IPS-15b (cell line): Measurements from ENCODE around the gene OR5B3.

Experiments used
- H3K27me3 ChIP-seq: one replicate; pipeline ENCODE4 v1.6.1; 2013; ENCODE audit warnings: low read length; ENCODE audit not compliant: control insufficient read depth, insufficient read depth
- H3K36me3 ChIP-seq: one replicate; pipeline ENCODE4 v1.6.1; 2013; ENCODE audit warnings: low read length; ENCODE audit not compliant: control insufficient read depth, insufficient read depth
- H3K4me1 ChIP-seq: one replicate; pipeline ENCODE4 v1.6.1; 2013; ENCODE audit warnings: mild to moderate bottlenecking, low read length; ENCODE audit not compliant: control insufficient read depth, insufficient read depth
- H3K4me3 ChIP-seq: one replicate; pipeline ENCODE4 v1.5.1; 2013; ENCODE audit warnings: low read depth, low read length
- H3K9ac ChIP-seq: one replicate; pipeline ENCODE4 v1.6.1; 2013; ENCODE audit warnings: low read depth, mild to moderate bottlenecking, low read length
- H3K9me3 ChIP-seq: one replicate; pipeline ENCODE4 v1.6.1; 2013; ENCODE audit warnings: mild to moderate bottlenecking, low read length; ENCODE audit not compliant: control insufficient read depth, insufficient read depth

The OR5B3 gene

GRCh38 chr11:58394195-58394594 is 12.5 kb downstream of the OR5B3 start:
- H3K4me1 ChIP-seq: no peaks in the 10 kb centered on the region

GRCh38 chr11:58392746-58393145 is 13.9 kb downstream of the OR5B3 start:
- no peaks in the 10 kb centered on the region for H3K9me3 ChIP-seq
- H3K4me3 ChIP-seq: no peak overlapping the region

More at GRCh38 chr11:58394195-58394594, 12.5 kb downstream of the OR5B3 start:
- Histone ChIP-seq H3K4me3 (no peak overlapping the region), H3K9me3 (no peaks in the 10 kb centered on the region), H3K36me3 (no peaks in the 10 kb centered on the region), H3K9ac (no peak overlapping the region), H3K27me3 (no peaks in the 10 kb centered on the region)

GRCh38 chr11:58391879-58392278 is 14.8 kb downstream of the OR5B3 start:
- Histone ChIP-seq H3K27me3 (no peaks in the 10 kb centered on the region), H3K36me3 (no peaks in the 10 kb centered on the region), H3K9me3 (no peaks in the 10 kb centered on the region), H3K4me1 (no peaks in the 10 kb centered on the region), H3K9ac (no peak overlapping the region), H3K4me3 (no peak overlapping the region)

More at GRCh38 chr11:58392746-58393145, 13.9 kb downstream of the OR5B3 start:
- no peak overlapping the region for H3K9ac ChIP-seq
- no peaks in the 10 kb centered on the region for H3K36me3 ChIP-seq
- H3K27me3 ChIP-seq: no peaks in the 10 kb centered on the region
- H3K4me1 ChIP-seq: no peaks in the 10 kb centered on the region

GRCh38 chr11:58390551-58391063 is 16.1 kb downstream of the OR5B3 start:
- Histone ChIP-seq H3K4me1 (no peaks in the 10 kb centered on the region), H3K27me3 (no peaks in the 10 kb centered on the region), H3K4me3 (no peak overlapping the region)

GRCh38 chr11:58358969-58359368 is 47.7 kb downstream of the OR5B3 start, which contains the start of gene OR5B17:
Gene OR5B17, minus strand, starts transcription at chr11:58359069. Its CDS starts 0 bp downstream, at chr11:58359069.
- H3K4me1 ChIP-seq: no peaks in the 10 kb centered on the region
- no peaks in the 10 kb centered on the region for H3K36me3 ChIP-seq
- no peak within 1 kb of the TSS for H3K4me3 ChIP-seq
- no peaks in the 10 kb centered on the region for H3K9me3 ChIP-seq
- no peaks in the 10 kb centered on the region for H3K27me3 ChIP-seq
- H3K9ac ChIP-seq: no peak within 1 kb of the TSS

More at GRCh38 chr11:58390551-58391063, 16.1 kb downstream of the OR5B3 start:
- Histone ChIP-seq H3K36me3 (no peaks in the 10 kb centered on the region), H3K9ac (no peak overlapping the region), H3K9me3 (no peaks in the 10 kb centered on the region)

GRCh38 chr11:58354727-58355126 is 51.9 kb downstream of the OR5B3 start:
- H3K36me3 ChIP-seq: no peaks in the 10 kb centered on the region
- H3K9ac ChIP-seq: no peak overlapping the region
- H3K27me3 ChIP-seq: no peaks in the 10 kb centered on the region
- no peaks in the 10 kb centered on the region for H3K4me1 ChIP-seq
- H3K4me3 ChIP-seq: no peak overlapping the region
- H3K9me3 ChIP-seq: no peaks in the 10 kb centered on the region
